ENCODE results near the gene KDSR.

- TF ChIP-seq CTCF (conservative IDR thresholded peaks at IDR 0.05 in 1 of 2, IDR thresholded peaks at IDR 0.05 in 1 of 2; ENCODE audit: extremely low read depth in 1 of 2, insufficient read depth in 1 of 2, low read depth in 1 of 2, low read length in 2 of 2) (no peak), EZH2 (IDR thresholded peaks at IDR 0.05; ENCODE audit: borderline replicate concordance, low read length) (no peak)
These were observed 76.7 kb downstream of the KDSR start for GRCh38 chr18:63290166-63290820.
